Measurements from ENCODE around the gene LDLRAD4. TPM values are rescaled to one million over a fixed set of nuclear protein-coding genes. Genes with fewer than 3 reads are reported as not detected.

LDLRAD4 gene
- total RNA-seq, 1 experiment from 2014 or later: 1.7 TPM

- TF ChIP-seq EZH2 (IDR thresholded peaks at IDR 0.05; ENCODE audit: low read depth) (no peak), CTCF (conservative IDR thresholded peaks at IDR 0.05) (no peak)
- BruUV-seq (replicated peaks): no TSS peak
- POLR2A ChIA-PET (ENCODE audit: unreplicated experiment): no interaction called here
- Histone ChIP-seq H3K4me1 (replicated peaks; ENCODE audit: insufficient read depth) (no peaks in the 10 kb centered on the region), H4K20me1 (ENCODE audit: insufficient read depth) (no peaks in the 10 kb centered on the region), H3K9me2 (ENCODE audit: insufficient read depth) (no peaks in the 10 kb centered on the region), H3K36me3 (ENCODE audit: low read depth) (no peaks in the 10 kb centered on the region), H3K79me2 (ENCODE audit: low read depth) (no peaks in the 10 kb centered on the region), H3K4me2 (no peak overlapping the region), H3K4me3 (no peak overlapping the region), H2AFZ (no peak overlapping the region), H3K9me3 (ENCODE audit: insufficient read depth, low read depth) (no peaks in the 10 kb centered on the region), H3F3A (ENCODE audit: insufficient read depth, low read depth) (no peaks in the 10 kb centered on the region), H3K27me3 (ENCODE audit: insufficient read depth, low read depth) (no peaks in the 10 kb centered on the region), H3K27ac (no peak overlapping the region)
- intact Hi-C loops (cut with micrococcal nuclease; ENCODE audit: unreplicated experiment): no loop called here
- no peak for DNase-seq
- CTCF ChIA-PET: interaction anchor here (0.6 kb wide), 1 partner anchor 670 kb away, joined by 11 read pairs; no protein-coding TSS in a partner anchor
These were observed 441.9 kb downstream of the LDLRAD4 start for GRCh38 chr18:13660510-13660909.

- intact Hi-C loops (cut with micrococcal nuclease; ENCODE audit: unreplicated experiment): no loop called here
- no peaks in the 10 kb centered on the region for H3F3A ChIP-seq (ENCODE audit: insufficient read depth, low read depth)
- no peaks in the 10 kb centered on the region for H3K27me3 ChIP-seq (ENCODE audit: insufficient read depth, low read depth)
- no peaks in the 10 kb centered on the region for H3K36me3 ChIP-seq (ENCODE audit: low read depth)
- H3K79me2 ChIP-seq (ENCODE audit: low read depth): no peaks in the 10 kb centered on the region
- ChIA-PET POLR2A (ENCODE audit: unreplicated experiment) (no interaction called here), CTCF (no interaction called here)
- no peaks in the 10 kb centered on the region for H3K4me1 ChIP-seq (replicated peaks; ENCODE audit: insufficient read depth)
- H3K4me3 ChIP-seq: no peak overlapping the region
- H4K20me1 ChIP-seq (ENCODE audit: insufficient read depth): no peaks in the 10 kb centered on the region
- H3K27ac ChIP-seq: no peak overlapping the region
- no peaks in the 10 kb centered on the region for H3K9me2 ChIP-seq (ENCODE audit: insufficient read depth)
- no peak overlapping the region for H2AFZ ChIP-seq
- DNase-seq: no peak
- no peak overlapping the region for H3K4me2 ChIP-seq
- no peaks in the 10 kb centered on the region for H3K9me3 ChIP-seq (ENCODE audit: insufficient read depth, low read depth)
- TF ChIP-seq EZH2 (IDR thresholded peaks at IDR 0.05; ENCODE audit: low read depth) (no peak), CTCF (conservative IDR thresholded peaks at IDR 0.05) (no peak)
- BruUV-seq (replicated peaks): no TSS peak
These were observed 442.7 kb downstream of the LDLRAD4 start for GRCh38 chr18:13661051-13661778.

GRCh38 chr18:13661779-13662256 is 443.3 kb downstream of the LDLRAD4 start:
- Histone ChIP-seq H3K27me3 (ENCODE audit: insufficient read depth, low read depth) (no peaks in the 10 kb centered on the region), H3F3A (ENCODE audit: insufficient read depth, low read depth) (no peaks in the 10 kb centered on the region), H3K4me2 (no peak overlapping the region), H3K4me1 (replicated peaks; ENCODE audit: insufficient read depth) (no peaks in the 10 kb centered on the region), H3K9me2 (ENCODE audit: insufficient read depth) (no peaks in the 10 kb centered on the region), H3K79me2 (ENCODE audit: low read depth) (no peaks in the 10 kb centered on the region), H2AFZ (no peak overlapping the region), H3K4me3 (no peak overlapping the region), H3K27ac (no peak overlapping the region), H4K20me1 (ENCODE audit: insufficient read depth) (no peaks in the 10 kb centered on the region), H3K9me3 (ENCODE audit: insufficient read depth, low read depth) (no peaks in the 10 kb centered on the region), H3K36me3 (ENCODE audit: low read depth) (no peaks in the 10 kb centered on the region)
- BruUV-seq (replicated peaks): no TSS peak
- TF ChIP-seq CTCF (conservative IDR thresholded peaks at IDR 0.05) (no peak), EZH2 (IDR thresholded peaks at IDR 0.05; ENCODE audit: low read depth) (no peak)
- intact Hi-C loops (cut with micrococcal nuclease; ENCODE audit: unreplicated experiment): no loop called here
- no peak for DNase-seq
- CTCF ChIA-PET: no interaction called here
- POLR2A ChIA-PET (ENCODE audit: unreplicated experiment): no interaction called here

All from PC-9 (cell line).